Transverse colon (tissue), 4 donors: ENCODE results near the gene SIN3A. TPM values are rescaled to one million over a fixed set of nuclear protein-coding genes. Genes with fewer than 3 reads are reported as not detected.
A peak's percentile ranks its signal among the peaks of the same experiment; 100 is the strongest.

Experiments used
- DNase-seq: peaks from one replicate; pipeline ENCODE4 v3.0.0-alpha.2; 2019
- H3K27ac ChIP-seq, 4 donors: fragments of 200-600 bp; sonication (generic); 2 replicates each; pipeline ENCODE4 v1.5.1; 2016 to 2018; ENCODE audit warnings: inconsistent platforms in 4 of 4
- H3K27me3 ChIP-seq: fragments of 200-600 bp; sonication (generic); 2 replicates; pipeline ENCODE4 v1.5.1; 2017; ENCODE audit warnings: inconsistent platforms
- H3K36me3 ChIP-seq, 4 donors: fragments of 200-600 bp; sonication (generic); 2 replicates each; pipeline ENCODE4 v1.5.1; 2017 to 2019; ENCODE audit warnings: inconsistent platforms in 4 of 4
- H3K4me1 ChIP-seq, 4 donors: fragments of 200-600 bp; sonication (generic); 2 replicates each; pipeline ENCODE4 v1.5.1; 2017 to 2020; ENCODE audit warnings: inconsistent platforms in 4 of 4
- H3K4me3 ChIP-seq, 4 donors: fragments of 200-600 bp; sonication (generic); 1 replicate in 1 of 4; 2 replicates in 3 of 4; pipeline versions ENCODE4 v1.5.1 to v1.6.1; 2017 to 2019; ENCODE audit warnings: inconsistent platforms in 4 of 4
- H3K9me3 ChIP-seq, 2 donors: fragments of 200-600 bp; sonication (generic); 2 replicates each; pipeline ENCODE4 v1.5.1; 2017 to 2019; ENCODE audit warnings: inconsistent platforms in 2 of 2
- CTCF ChIP-seq, 5 experiments: fragments of 200-600 bp in 3 of 5; fragments of 450-650 bp in 2 of 5; sonication (generic) in 3 of 5; IDR thresholded peaks; 1 replicate in 2 of 5; 2 replicates in 3 of 5; pipeline ENCODE4 v1.5.1; 2016 to 2017; ENCODE audit warnings: antibody characterized with exemption in 5 of 5, inconsistent platforms in 3 of 5, mild to moderate bottlenecking in 2 of 5, moderate library complexity in 1 of 5
- EP300 ChIP-seq: sonication (generic); formaldehyde crosslinking; IDR thresholded peaks from one replicate; pipeline ENCODE4 v1.6.1; 2017; ENCODE audit warnings: antibody characterized with exemption, low read depth
- POLR2A ChIP-seq: fragments of 450-650 bp; IDR thresholded peaks from one replicate; pipeline ENCODE4 v1.6.1; 2016; ENCODE audit warnings: antibody characterized with exemption, mild to moderate bottlenecking, moderate library complexity
- POLR2AphosphoS5 ChIP-seq, 3 donors: sonication (generic); formaldehyde crosslinking; IDR thresholded peaks; one replicate each; pipeline ENCODE4 v1.6.1; 2016; ENCODE audit warnings: antibody characterized with exemption in 3 of 3
- WGBS, 2 donors: methylation state at CpG; one replicate each; pipeline ENCODE4 v1.1.5; 2018; ENCODE audit warnings: low coverage in 1 of 2; 5-methylcytosine and 5-hydroxymethylcytosine counted together
- in situ Hi-C, 4 donors: fragments of 200-750 bp; cut with MboI; loops; one replicate each; pipeline versions ENCODE4 v1.15.0 to v1.15.1; 2017; ENCODE audit warnings: low sequenced_read_pairs in 3 of 4, low pct_ligation_motif_present in 1 of 4, low pct_unique_long_range_greater_than_20kb in 1 of 4
- intact Hi-C: fragments of 100-400 bp; cut with DNase I; formaldehyde crosslinking; loops from one replicate; pipeline ENCODE4 v1.15.1; 2023; ENCODE audit warnings: low total_unique reads
- total RNA-seq, 4 donors: library from RNA; depleted of rRNA; stranded (reverse); fragments of >200 nt; gene quantifications; one replicate each; pipeline ENCODE4 v1.1.0, GENCODE V29; 2016

SIN3A gene
- total RNA-seq, 4 donors from 2014 or later: 39.3 to 88.0 (median 72.6) TPM

GRCh38 chr15:75342221-75342620 lies 109.3 kb downstream of the SIN3A start:
- H3K36me3 ChIP-seq: no peaks in the 10 kb centered on the region
- H3K27me3 ChIP-seq: no peaks in the 10 kb centered on the region
- in situ Hi-C loops (loop anchor here in 1 of 4 donors (25.0 kb wide), 1 partner anchor 330 kb away; the partner anchor contains the start of gene PPCDC), intact Hi-C loops (no loop called here)
- DNase-seq: no peak
- 88 to 90% methylated on average over 3 to 6 of the region's 6 CpGs for WGBS, 2 donors
- H3K4me1 ChIP-seq: peaks cover 0 to 14% (median 4%) of the 10 kb centered on the region in 4 donors
- no peak for TF ChIP-seq EP300
- no peak for TF ChIP-seq POLR2A
- no peak for TF ChIP-seq CTCF (IDR thresholded peaks at IDR 0.05)
- TF ChIP-seq POLR2AphosphoS5 (IDR thresholded peaks at IDR 0.05): no peak
- H3K27ac ChIP-seq: no peak overlapping the region
- no peaks in the 10 kb centered on the region for H3K9me3 ChIP-seq
- H3K4me3 ChIP-seq: no peak overlapping the region

- Histone ChIP-seq H3K27ac (no peak overlapping the region), H3K9me3 (no peaks in the 10 kb centered on the region), H3K4me3 (no peak overlapping the region), H3K27me3 (no peaks in the 10 kb centered on the region), H3K4me1 (peaks cover 7 to 24% (median 16%) of the 10 kb centered on the region in 4 donors), H3K36me3 (no peaks in the 10 kb centered on the region)
- in situ Hi-C loops: loop anchor here in 1 of 4 donors (25.0 kb wide), 1 partner anchor 327 kb away; the partner anchor contains the start of gene PPCDC
- WGBS, 2 donors: 88% methylated on average over 12 of the region's 13 CpGs; no CpG with 5 or more reads in 1 of the 2 donors
- DNase-seq: no peak
- intact Hi-C loops: no loop called here
- no peak for TF ChIP-seq POLR2A
- TF ChIP-seq CTCF (IDR thresholded peaks at IDR 0.05): no peak
- no peak for TF ChIP-seq POLR2AphosphoS5 (IDR thresholded peaks at IDR 0.05)
- no peak for TF ChIP-seq EP300
These were observed 111.8 kb downstream of the SIN3A start for GRCh38 chr15:75339531-75340240.

- Histone ChIP-seq H3K36me3 (no peaks in the 10 kb centered on the region), H3K4me3 (no peak overlapping the region), H3K27ac (no peak overlapping the region), H3K4me1 (peaks cover 7 to 20% (median 16%) of the 10 kb centered on the region in 4 donors), H3K27me3 (no peaks in the 10 kb centered on the region), H3K9me3 (no peaks in the 10 kb centered on the region)
- TF ChIP-seq EP300 (no peak), POLR2AphosphoS5 (IDR thresholded peaks at IDR 0.05) (no peak), CTCF (IDR thresholded peaks at IDR 0.05) (no peak), POLR2A (no peak)
- intact Hi-C loops (no loop called here), in situ Hi-C loops (loop anchor here in 1 of 4 donors (25.0 kb wide), 1 partner anchor 326 kb away; the partner anchor contains the start of gene PPCDC)
- no peak for DNase-seq
- WGBS, 2 donors: 96% methylated on average over 10 of the region's 11 CpGs; no CpG with 5 or more reads in 1 of the 2 donors
These were observed 112.7 kb downstream of the SIN3A start for GRCh38 chr15:75338661-75339240.

- TF ChIP-seq CTCF (IDR thresholded peaks at IDR 0.05) (no peak), EP300 (peak; percentile 43), POLR2A (peak; percentile 21), POLR2AphosphoS5 (IDR thresholded peaks at IDR 0.05) (peak; percentile 53 to 72 (median 64))
- intact Hi-C loops: no loop called here
- 0% methylated on average over 39 of the region's 42 CpGs; no CpG with 5 or more reads in 1 of the 2 donors for WGBS, 2 donors
These were observed 115.7 kb downstream of the SIN3A start, which contains the start of gene COMMD4 for GRCh38 chr15:75335705-75336355. TSS of gene COMMD4 (plus strand) at chr15:75336063. CDS start at chr15:75336090, 27 bp downstream.

More at GRCh38 chr15:75335705-75336355, 115.7 kb downstream of the SIN3A start, which contains the start of gene COMMD4:
- in situ Hi-C loops: loop anchor here in 1 of 4 donors (25.0 kb wide), 1 partner anchor 324 kb away; the partner anchor contains the start of gene PPCDC
- Histone ChIP-seq H3K36me3 (no peaks in the 10 kb centered on the region), H3K27ac (peak within 1 kb of the TSS; percentile 75 to 84 (median 81)), H3K27me3 (no peaks in the 10 kb centered on the region), H3K4me3 (peak within 1 kb of the TSS; percentile 47 to 98 (median 73)), H3K4me1 (peaks cover 7 to 18% (median 16%) of the 10 kb centered on the region in 4 donors), H3K9me3 (no peaks in the 10 kb centered on the region)
- DNase-seq: peak; percentile 96
